Measurements from ENCODE around the gene STK35. TPM values are rescaled to one million over a fixed set of nuclear protein-coding genes. Genes with fewer than 3 reads are reported as not detected.

Gene STK35
- total and polyA plus RNA-seq, 2 of the 13 experiments (the other 11 are each of a cell fraction or from before 2014, with no cell fraction given): 27.4 to 29.8 TPM

DNA sequence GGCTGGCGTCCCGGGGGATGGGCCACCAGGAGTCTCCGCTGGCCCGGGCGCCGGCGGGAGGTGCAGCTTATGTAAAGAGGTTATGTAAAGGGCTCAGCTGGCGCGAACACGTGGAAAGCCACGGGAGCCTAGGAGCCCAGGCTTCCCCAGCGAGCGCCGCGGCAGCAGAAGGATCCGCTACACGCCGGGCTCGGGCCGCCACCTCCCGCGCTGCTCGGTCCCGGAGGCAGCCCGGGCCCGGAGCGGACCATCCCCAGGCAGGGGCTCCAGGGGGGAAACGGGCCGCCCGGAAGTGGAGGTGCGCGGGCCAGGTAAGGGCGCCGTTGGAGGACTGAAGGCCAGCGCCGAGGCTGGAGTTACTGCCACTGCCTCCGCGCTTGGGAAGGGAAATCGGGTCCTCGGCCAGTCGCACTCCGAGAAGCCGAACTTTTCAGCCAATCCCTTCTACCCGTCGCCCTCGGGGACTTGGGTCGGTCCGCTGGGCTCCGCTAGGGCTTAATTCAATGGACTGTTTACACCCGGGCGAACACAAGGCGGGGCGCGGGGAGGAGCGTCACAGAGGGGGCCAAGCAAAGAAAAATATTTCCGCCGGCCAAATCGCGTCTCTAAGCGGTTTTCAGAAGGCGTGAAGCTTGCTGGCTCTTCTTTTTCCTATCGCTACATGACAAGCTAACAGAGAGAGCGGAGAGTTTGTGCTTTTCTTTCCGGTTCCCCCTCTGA, 398 bp downstream of the STK35 start (continued):
- no peak for TF ChIP-seq NCOR1 (IDR thresholded peaks at IDR 0.05; ENCODE audit: borderline replicate concordance, low read length)
- TF ChIP-seq, protein P1, sequence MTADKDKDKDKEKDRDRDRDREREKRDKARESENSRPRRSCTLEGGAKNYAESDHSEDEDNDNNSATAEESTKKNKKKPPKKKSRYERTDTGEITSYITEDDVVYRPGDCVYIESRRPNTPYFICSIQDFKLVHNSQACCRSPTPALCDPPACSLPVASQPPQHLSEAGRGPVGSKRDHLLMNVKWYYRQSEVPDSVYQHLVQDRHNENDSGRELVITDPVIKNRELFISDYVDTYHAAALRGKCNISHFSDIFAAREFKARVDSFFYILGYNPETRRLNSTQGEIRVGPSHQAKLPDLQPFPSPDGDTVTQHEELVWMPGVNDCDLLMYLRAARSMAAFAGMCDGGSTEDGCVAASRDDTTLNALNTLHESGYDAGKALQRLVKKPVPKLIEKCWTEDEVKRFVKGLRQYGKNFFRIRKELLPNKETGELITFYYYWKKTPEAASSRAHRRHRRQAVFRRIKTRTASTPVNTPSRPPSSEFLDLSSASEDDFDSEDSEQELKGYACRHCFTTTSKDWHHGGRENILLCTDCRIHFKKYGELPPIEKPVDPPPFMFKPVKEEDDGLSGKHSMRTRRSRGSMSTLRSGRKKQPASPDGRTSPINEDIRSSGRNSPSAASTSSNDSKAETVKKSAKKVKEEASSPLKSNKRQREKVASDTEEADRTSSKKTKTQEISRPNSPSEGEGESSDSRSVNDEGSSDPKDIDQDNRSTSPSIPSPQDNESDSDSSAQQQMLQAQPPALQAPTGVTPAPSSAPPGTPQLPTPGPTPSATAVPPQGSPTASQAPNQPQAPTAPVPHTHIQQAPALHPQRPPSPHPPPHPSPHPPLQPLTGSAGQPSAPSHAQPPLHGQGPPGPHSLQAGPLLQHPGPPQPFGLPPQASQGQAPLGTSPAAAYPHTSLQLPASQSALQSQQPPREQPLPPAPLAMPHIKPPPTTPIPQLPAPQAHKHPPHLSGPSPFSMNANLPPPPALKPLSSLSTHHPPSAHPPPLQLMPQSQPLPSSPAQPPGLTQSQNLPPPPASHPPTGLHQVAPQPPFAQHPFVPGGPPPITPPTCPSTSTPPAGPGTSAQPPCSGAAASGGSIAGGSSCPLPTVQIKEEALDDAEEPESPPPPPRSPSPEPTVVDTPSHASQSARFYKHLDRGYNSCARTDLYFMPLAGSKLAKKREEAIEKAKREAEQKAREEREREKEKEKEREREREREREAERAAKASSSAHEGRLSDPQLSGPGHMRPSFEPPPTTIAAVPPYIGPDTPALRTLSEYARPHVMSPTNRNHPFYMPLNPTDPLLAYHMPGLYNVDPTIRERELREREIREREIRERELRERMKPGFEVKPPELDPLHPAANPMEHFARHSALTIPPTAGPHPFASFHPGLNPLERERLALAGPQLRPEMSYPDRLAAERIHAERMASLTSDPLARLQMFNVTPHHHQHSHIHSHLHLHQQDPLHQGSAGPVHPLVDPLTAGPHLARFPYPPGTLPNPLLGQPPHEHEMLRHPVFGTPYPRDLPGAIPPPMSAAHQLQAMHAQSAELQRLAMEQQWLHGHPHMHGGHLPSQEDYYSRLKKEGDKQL (CRISPR knock-in tag; IDR thresholded peaks at IDR 0.05; ENCODE audit: low read depth): 0 out of 2 replicates have a peak, but pooled peaks have one; percentile 18
- peak; percentile 97 for TF ChIP-seq ZNF605 (CRISPR knock-in tag; IDR thresholded peaks at IDR 0.05)
- TF ChIP-seq ZNF263 (CRISPR knock-in tag; IDR thresholded peaks at IDR 0.05): peak; percentile 71
- TF ChIP-seq ARNTL (CRISPR knock-in tag; IDR thresholded peaks at IDR 0.05): peak; percentile 100
- TF ChIP-seq GLMP (CRISPR knock-in tag; IDR thresholded peaks at IDR 0.05; ENCODE audit: borderline replicate concordance): no peak
- peak; percentile 87 for TF ChIP-seq BCL3 (CRISPR knock-in tag; IDR thresholded peaks at IDR 0.05)
- no peak for TF ChIP-seq ZNF672 (CRISPR knock-in tag; IDR thresholded peaks at IDR 0.05)
- TF ChIP-seq ZMYM2 (CRISPR knock-in tag; IDR thresholded peaks at IDR 0.05): peak; percentile 77; the same call in 1 of the 2 replicates
- peak; percentile 87 for TF ChIP-seq MED8 (CRISPR knock-in tag; IDR thresholded peaks at IDR 0.05; ENCODE audit: insufficient replicate concordance)
- peak; percentile 90 for TF ChIP-seq BATF2 (CRISPR knock-in tag; IDR thresholded peaks at IDR 0.05)
- TF ChIP-seq, protein P2, sequence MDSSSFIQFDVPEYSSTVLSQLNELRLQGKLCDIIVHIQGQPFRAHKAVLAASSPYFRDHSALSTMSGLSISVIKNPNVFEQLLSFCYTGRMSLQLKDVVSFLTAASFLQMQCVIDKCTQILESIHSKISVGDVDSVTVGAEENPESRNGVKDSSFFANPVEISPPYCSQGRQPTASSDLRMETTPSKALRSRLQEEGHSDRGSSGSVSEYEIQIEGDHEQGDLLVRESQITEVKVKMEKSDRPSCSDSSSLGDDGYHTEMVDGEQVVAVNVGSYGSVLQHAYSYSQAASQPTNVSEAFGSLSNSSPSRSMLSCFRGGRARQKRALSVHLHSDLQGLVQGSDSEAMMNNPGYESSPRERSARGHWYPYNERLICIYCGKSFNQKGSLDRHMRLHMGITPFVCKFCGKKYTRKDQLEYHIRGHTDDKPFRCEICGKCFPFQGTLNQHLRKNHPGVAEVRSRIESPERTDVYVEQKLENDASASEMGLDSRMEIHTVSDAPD (CRISPR knock-in tag; IDR thresholded peaks at IDR 0.05): peak; percentile 19
- peak; percentile 89 for TF ChIP-seq MAX (IDR thresholded peaks at IDR 0.05)
- TF ChIP-seq DMAP1 (CRISPR knock-in tag; IDR thresholded peaks at IDR 0.05): peak; percentile 97
- no peak; the same call in 1 of the 2 replicates for TF ChIP-seq ZNF567 (CRISPR knock-in tag; IDR thresholded peaks at IDR 0.05; ENCODE audit: borderline replicate concordance)
- no peak; the same call in 1 of the 2 replicates for TF ChIP-seq NONO (IDR thresholded peaks at IDR 0.05)
- TF ChIP-seq NONO (CRISPR knock-in tag; conservative IDR thresholded peaks at IDR 0.05): peak; percentile 93
- peak; percentile 70 for TF ChIP-seq MED1 (CRISPR knock-in tag; IDR thresholded peaks at IDR 0.05)
- no peak for TF ChIP-seq ARNT (IDR thresholded peaks at IDR 0.05)
- peak; percentile 65 for TF ChIP-seq HNRNPLL (IDR thresholded peaks at IDR 0.05; ENCODE audit: low read depth, low read length, poor library complexity, severe bottlenecking)

All from HepG2 (cell line).